Activated CD8-positive, alpha-beta memory T cell treated with anti-CD3 and anti-CD28 coated beads, Interleukin-2, amount 50 U/mL, for 24 hours (primary cell): ENCODE measurements around the gene ROPN1.
A peak's percentile ranks its signal among the peaks of the same experiment; 100 is the strongest.
"Not testable (repeated sequence)": the region's sequence is repeated elsewhere in the genome, so short reads cannot be mapped to it uniquely, and the experiment has no call there.

Experiments
- DNase-seq: peaks from one replicate; pipeline ENCODE4 v3.0.0-alpha.2; 2020; ENCODE audit errors: extremely low read depth

The ROPN1 gene

DNA sequence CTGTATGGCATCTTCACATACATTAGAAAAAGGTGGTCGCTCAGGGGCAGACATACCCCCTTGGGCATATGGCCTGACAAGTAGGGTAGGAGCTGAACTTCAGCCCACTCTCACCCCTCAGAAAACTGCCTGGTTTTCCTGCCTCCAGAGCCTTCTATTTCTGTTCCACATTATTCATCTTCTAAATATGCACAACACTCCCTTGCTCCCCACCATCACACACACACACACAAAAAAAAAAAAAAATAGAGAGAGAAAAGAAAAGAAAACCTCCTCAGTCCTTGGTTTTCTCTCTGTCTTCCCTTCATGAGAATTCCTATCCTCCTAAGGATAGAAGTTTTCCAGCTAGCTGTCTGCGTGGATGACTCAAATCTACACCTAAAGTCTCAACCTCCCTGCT, 5.6 kb upstream of the ROPN1 start:
- DNase-seq = no peak

DNA sequence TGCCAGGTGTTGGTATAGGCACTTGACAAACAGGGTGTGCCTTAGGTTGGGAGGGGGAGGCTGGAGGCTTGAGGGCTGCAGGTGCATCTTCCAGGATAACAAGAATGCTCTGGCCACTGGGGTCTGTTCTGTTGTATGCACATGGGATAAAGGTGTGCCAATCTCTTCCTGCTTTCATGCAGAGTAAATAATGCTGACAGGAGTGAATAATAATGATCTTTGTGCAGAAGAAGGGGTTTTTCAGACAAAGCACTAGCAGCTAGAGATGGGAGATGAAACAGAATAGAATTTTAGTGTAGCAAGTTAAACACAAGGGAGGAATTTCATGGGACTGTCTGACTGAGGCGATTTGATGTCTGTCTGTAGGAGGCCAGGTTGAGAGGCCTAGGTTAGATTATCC, 1.9 kb upstream of the ROPN1 start:
- no peak for DNase-seq

DNA sequence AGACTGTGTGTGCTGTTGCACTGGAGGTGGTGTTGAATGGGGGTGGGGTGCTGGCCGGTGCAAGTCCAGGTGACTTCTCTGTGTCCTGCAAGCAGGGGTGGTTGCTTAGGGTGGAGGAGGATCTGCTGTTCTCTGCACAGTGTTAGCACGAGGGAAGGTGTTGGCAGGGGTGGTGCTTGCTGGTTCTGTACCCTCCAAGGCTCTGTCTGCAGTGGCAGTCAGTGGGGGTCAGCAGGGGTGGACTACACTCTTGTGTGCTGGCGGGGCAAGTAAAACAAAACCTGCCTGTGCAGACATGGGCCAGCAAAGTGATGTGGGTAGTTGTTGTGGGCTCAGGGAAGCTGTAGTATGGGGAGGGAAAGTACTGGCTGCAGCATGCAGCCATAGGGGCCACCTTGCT, 5.5 kb downstream of the ROPN1 start:
- DNase-seq = no peak

DNA sequence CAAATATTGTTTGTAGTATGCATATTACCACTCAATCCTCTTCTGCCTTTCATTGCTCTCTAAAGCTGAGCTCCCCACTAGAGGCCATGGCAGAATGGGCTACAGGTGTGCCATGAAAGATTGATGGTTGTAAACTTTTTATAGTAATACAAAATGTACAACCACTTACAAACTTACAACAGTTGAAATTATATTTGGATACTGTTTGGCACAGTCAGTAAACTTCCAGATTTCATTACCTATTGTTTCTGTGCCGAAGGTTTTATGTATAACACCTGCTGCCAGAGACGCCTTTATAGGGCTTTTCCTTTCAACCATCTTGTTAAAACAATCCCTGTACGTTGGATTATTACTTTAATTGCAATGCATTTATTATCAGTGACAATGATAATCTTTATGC, 7.0 kb downstream of the ROPN1 start:
- no peak for DNase-seq

DNA sequence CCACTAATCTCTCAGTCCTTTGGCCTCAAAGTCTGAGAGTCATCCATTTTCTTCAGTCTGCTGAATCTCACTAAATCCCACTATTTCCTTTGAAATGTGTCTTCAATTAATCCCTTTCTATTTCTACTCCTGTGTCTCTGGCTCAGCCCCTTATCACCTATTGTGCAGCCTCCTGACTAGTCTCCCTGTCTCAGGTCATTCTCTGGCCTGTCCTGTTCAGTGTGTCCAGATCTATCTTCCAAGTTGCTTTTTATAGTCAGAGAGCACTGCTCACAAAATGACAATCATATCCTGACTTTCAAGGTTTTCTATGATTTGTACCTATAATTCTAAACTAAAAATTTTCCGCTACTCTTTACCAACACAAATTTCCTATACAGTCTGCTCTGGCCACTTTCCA, 7.6 kb downstream of the ROPN1 start:
- DNase-seq = no peak

DNA sequence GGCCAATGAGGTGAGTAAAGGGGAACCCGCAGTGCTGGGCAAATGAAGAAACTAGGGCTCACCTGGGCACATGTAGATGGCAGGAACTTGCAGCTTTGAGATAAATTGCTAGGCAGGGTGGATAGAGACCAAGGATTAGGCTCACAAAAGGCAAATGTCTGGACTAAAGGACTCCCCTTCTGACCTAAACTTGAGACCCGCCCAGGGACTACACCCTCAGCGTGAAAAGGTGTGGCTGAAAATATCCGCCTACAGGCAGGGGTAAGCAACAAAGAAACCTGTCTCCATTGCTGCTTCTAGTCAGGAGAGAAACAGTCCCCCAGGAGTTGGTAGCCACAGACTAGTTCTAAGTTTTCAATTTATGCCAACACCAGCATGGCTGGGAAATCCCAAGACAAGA, 10.6 kb downstream of the ROPN1 start:
- not testable (repeated sequence) for DNase-seq

DNA sequence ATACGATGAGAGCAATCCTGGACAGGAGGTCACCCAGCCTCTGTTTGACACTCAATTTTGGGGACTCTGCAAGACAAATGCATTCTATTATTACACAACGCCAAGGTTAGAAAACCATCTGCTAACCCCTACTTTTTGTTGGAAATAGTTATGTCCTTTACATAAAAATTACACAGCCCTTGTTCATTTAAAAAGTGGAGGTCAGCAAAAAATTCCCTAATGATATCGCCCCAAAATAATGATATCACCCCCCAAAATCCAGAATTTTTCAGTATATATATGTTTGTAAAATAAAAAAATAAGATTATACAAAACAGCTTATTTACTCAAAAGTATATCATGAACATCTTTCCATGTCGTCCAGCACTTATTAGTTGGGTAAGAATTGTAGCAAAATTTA, 11.4 kb downstream of the ROPN1 start:
- DNase-seq = no peak

DNA sequence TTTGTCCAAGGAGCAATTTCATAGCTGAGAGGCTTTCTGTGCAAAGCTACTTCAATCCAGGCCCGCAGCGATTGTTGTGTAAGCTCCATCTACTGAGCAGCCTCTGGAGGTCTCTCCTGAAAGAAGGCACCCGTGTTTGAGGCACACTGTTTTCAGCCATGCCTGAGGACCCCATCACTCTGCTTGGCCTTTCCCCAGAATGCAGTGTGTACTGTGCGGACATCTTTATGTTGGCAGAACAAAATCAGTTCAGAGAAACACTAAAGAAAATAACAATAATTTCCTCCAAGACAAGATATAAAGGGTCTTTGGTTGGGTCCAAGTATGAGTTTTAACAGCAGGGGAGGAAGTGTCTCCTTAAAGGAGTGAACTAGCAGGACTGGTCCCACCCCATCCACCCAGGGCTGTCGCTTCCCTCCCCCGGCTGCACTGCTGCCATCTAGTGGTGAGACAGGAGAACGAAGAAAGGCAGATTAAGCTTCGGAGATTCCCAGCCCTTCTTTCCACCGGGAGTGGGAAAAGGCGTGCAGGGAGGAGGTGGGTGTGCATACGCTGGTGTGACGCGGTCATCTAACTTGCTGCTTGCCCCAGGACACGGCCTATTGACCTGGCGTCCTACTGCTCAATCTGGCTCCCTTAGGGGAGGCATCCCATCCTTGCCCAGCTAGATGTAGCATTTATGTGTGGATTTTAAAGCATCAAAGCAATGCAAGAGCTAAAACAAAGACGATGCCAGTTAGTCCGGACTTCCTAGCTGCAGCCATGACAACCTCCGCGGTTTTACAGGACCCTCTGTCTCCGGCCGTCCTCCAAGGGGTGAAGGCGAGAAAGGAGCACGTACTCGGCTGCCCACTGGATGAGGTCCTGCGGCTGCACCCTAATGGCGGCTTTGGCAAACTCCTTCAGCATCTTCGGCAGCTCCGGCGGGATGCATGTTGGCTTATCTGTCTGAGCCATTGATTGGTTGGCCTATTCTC, 12.1 kb downstream of the ROPN1 start:
- DNase-seq = not testable (repeated sequence)

DNA sequence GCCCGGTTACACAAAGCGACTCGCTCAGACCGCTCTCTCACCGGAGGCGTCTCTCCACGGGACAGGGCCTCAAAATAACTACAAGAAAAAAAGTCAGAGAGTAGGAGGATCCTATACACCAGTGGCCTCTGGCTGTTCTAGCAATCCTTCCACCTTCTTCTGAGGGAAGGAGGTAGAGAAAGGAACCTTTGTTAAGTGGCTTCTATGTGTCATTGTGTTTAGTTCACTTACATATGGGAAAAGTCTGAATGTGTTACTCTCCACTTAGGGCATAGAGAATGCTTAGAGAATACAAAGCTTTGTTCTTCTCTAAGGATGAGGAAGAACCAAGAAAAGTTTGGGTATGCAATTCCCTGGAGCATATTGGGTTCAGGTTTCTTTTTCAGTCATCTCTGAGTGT, 15.0 kb downstream of the ROPN1 start:
- DNase-seq = not testable (repeated sequence)

DNA sequence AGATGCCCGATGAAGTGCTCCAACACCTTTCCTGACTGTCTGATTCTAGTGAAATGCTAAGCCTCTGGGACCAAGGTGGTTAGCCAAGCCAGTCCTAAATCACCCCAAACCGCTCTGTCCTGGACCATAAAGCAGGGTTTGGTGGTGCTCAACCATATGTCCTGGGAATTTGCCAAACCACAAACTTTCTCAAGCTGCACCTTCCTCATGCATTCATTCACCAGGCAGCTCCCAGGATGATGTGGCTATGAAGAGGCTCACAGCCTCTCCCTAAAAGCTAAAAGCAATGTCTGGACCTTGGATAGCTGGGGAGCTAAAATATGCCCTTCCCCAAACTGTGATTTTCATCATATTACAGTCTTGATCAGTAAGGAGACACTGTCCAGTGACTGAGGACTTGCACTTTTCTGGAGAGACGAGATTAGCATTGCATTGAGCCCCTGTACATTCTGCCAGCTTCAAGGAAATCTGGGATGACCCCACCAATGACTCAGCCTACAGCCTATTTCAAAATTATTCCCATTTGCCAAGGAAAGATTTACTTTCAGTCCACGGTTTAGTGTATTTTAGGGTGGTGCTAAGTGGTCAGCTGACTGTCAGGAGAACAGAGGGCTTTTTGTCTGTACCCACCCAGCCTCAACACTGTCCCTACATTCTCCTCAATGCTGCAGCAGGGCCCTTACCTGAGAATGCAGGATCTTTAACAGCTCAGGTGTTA, 15.6 kb downstream of the ROPN1 start:
- not testable (repeated sequence) for DNase-seq

DNA sequence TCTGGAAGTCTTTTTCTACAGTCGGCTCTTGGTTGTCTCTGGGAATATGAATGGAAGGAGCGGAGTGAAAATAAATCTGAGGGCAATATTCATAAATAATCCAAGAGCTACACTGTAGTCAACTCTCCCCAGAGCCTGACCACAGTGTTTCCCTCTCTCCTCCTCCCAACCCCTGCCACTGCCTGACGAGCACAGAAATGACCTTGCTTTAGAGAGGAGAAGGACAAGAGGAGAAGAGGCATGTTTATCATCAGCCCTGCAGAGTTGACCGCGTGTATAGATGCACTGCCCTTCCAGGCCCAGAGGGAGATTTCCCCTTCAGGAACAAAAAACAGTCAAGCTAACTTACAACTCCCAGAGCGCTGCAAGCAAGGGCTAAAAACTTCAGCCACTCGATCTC, 16.9 kb downstream of the ROPN1 start:
- not testable (repeated sequence) for DNase-seq

DNA sequence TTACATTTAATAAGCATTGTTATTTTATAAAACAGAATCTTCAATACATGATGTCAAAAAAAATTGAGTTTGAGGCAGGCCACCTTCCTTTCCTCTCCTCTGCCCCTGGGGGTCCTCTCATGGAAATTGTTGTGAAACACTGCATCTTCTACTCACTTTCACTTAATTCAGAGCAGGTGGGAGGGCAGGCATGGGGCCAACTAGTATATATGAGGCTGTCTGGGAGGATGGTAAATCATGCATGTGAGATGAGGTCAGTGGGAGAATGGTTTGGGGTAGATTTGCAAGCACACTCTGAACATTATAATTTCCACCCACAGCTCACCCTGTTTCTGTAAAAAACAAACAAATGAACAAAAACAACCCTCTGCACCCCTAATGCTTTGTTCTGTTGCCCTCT, 20.5 kb downstream of the ROPN1 start:
- no peak for DNase-seq

DNA sequence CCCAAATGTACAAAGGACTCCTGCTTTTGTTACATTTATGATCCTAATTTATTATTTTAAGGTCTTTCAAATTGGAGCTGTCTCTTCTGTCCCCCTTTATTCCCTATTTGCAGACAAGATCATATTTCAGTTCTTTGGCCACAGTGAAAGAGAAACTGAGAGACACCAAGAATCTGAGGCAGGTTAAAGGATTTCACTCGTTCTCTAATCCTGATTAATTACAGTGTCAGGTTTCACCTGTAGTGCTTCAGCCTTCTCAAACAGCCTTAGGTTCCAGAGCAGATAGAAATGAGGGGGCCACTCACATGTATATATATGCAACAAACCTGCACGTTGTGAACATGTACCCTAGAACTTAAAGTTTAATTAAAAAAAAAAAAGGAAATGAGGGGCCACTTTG, 24.7 kb downstream of the ROPN1 start:
- DNase-seq = not testable (repeated sequence)

DNA sequence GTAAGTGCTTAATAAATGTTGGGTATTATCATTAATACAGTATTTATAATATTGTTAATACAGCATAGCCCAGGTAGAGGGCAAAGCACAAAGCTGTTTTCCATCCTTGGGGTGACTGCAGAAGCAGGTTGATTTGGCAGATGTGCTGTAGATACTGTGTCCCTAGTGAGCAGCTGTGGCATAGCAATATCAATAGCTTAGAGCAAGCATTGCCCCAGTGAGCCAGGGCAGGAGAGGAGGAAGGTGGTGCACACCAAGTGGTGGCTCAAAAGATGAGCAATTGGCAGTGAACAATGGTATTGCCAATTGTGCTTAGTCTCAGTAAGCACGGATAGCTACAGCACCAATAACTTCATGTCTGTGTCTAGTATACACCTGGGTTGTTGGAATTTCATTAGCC, 25.1 kb downstream of the ROPN1 start:
- not testable (repeated sequence) for DNase-seq

DNA sequence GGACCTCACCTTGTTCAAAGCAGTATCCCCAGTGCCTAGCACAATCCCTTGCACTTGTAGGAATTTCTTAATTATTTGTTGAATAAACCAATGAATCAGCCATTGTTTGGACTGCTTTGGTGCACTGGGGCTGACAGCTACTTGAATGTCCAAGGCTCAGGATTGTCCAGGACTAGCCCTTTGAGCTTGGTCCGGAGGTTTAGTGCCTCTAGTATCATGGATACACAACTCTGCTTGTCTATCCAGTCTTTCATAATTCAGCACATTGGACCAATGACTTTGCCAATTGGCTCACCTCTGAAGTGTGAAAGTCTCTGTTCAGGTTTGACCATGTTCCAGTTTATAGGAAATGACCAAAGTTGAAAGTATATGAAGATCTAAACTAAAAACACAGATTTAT, 27.1 kb downstream of the ROPN1 start:
- DNase-seq = not testable (repeated sequence)

DNA sequence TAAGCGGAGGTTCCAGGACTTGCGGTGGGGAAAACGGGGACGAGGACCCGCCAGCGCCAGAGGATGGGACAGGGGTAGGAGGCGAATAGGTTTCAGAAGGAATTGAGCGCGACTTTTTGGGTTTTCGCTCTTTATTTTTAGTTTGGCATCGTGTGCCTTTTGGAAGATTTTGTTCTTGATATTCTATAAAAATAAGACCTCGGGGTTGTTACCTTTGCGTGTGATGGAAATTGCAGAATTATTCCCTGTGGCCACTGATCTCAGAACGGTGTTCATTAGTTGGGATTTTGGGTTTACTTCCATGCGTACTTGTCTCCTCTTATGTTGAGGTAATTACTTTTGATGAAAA, 30.4 kb downstream of the ROPN1 start:
- DNase-seq = no peak

DNA sequence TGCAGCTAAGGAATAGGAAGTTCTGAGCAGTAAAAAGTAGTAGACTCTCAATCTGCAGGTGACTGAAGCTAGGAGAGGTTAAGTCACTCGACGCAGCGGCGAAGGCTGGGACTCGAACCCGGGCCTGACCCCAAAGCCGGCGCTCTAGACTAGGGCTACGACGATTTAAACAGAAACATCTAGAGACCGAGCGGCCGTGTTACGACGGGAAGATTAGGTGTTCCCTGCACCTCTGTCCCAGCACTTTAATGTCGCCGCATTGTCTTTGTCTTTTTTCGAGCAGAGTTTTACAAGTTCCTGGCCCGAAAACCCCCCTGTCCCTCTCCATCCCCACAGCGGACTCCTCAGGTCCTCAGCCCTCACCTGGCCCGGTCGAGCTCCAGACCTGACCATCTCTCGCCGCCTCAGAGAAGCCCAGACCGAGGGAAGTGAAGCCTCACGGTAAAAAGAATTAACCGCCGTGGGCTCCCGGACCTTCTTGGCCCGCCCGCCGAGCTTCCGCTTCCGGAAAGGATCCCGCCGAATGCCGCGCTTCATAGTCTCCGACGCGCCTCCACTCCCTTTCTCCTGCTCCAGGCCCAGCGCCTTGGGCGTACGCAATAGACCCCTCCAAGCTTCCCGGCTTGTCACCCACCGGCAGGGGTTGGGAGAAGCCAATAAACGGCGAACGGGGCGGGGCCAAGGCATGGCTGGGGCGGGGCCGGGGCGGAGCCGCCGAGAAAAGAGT, 31.0 kb downstream of the ROPN1 start, which contains the start of gene CCDC14:
Gene CCDC14, minus strand, starts transcription at position 449 of the 727 bp plus-strand sequence. Its CDS starts 56 bp downstream, at position 393.
- peak; percentile 67 for DNase-seq

DNA sequence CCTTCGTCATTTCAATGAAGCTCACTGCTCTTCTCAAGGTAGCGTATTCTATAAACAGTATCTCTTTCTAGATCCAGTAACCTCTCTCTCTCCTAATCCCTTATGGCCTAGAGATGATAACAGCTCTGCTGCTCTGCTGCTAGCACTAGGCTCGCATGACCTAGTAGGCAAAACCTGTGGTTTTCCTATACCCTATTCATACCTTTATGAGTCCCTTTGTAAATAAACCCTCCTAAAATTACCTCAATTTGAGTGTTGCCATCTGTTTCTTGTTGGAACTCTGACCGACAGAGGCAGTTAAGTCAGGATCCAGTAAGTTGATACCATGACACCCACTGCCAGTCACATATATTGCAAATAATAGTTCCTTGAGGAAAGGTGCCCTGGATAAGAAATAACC, 38.2 kb downstream of the ROPN1 start:
- DNase-seq = no peak

DNA sequence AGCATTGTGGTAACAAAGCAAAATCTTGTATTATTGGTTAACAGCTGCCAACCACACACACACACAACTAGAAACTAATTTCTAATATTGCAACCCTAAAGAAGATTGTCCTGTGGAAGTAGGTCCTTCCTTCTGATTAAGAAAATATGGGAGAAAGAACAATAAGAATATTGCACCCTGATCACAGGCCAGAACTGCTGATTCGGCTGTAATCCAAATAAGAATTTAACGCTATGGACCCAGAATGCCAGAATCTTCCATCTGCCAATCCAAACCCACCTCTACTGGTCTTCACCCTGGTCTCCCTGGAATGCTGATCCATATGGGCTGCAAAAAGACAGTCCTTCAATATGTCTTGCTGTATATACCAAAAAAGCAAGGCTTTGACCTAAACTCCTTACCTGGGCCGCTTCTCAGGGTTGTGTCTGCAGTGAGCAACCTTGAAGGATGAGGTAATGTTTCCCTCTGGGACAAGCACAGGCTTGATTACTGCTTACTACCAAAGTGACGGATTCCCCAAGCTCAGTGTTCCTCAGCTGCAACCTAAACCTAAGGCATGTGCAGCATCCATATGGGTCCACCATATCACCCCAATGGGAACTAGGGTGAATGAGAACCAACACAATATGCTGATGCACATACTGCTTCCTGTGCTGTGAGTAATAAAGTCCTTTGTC, 38.9 kb downstream of the ROPN1 start:
- DNase-seq = no peak

DNA sequence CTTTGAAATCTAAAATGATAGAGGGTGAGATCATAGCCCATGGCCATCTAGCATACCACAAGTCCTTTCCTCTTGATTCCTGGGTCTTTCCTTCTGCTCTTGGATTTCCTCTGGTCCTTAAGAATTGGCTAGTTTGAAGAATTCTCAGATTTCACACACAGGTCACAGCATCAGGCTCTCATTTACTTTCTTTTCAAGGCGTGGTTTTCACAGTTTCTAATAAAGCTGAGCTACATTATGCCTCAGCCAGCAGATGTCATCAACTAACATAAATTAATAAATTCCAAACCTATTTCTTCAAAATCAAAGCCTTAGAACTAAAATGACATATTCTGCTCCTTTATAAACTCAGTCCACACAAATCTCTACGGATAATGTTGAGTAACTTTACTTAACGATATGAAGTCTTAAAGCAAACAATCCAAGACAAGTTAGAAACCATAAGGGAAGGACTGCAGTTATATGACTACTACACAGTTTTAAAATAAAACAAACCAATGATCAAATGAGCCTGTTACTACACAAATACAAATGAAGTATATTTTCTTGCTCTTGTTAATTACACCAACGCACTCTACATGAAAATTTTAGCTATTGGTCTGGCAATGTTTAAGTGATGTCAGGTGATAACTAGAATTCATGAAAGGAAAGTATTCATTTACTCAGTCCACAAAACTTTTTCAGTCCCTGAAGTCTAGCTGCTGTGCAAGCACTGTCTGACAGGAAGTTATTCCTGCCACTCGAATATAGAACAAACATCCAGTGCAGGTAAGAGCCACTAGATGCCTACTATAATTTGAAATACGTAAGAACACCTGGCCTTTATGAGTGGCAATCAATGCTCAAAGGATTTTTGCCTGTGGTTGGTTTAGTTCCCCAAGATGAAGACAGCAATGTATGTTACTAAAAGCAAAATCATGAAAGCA, 40.1 kb downstream of the ROPN1 start:
- no peak for DNase-seq

DNA sequence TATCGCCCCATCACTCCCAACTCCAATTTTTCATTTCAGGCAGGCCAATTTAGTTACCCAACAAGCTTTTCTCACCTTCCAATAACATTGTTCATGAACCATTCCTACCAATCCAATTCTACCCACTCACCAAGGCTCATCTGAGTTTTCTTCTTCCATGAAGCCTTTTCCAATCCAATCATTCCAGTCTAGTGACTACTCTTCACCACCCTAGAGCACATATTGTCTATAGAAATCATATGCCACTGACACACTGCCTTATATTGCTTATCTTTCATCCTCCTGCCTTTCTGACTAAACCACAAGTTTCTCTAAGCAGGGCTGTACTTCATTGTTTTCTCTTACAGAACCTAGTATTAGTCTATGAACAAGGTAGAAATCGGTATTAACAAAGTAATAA, 42.3 kb downstream of the ROPN1 start:
- DNase-seq = no peak
